ENCODE results near the gene PAX7.

DNA sequence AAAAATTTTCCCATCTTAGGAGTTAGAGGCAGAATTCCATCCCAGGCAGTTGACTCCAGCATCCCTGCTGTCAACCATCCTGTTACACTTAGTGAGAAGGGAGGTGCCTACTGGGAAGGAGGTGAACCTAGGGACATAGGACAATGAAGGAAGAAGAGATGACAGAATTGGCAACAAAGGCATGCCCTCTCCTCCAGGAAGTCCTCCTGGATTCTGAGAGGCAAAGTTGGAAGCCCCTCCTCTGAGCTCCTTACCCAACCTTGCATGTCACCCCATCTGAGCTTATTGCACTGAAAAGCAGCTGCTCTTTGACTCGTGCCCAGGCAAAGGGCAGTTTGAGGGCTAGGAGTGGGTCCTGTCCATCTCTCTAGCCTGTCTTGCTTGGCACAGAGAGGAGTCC is 66.9 kb downstream of the PAX7 start:
- TF ChIP-seq DDX20 (tag; IDR thresholded peaks at IDR 0.05; ENCODE audit: low read depth) = no peak
- no peak for TF ChIP-seq ZNF518B (CRISPR knock-in tag; IDR thresholded peaks at IDR 0.05)
- no peak for TF ChIP-seq KAT8 (IDR thresholded peaks at IDR 0.05; ENCODE audit: low read depth)
- TF ChIP-seq, protein P1, sequence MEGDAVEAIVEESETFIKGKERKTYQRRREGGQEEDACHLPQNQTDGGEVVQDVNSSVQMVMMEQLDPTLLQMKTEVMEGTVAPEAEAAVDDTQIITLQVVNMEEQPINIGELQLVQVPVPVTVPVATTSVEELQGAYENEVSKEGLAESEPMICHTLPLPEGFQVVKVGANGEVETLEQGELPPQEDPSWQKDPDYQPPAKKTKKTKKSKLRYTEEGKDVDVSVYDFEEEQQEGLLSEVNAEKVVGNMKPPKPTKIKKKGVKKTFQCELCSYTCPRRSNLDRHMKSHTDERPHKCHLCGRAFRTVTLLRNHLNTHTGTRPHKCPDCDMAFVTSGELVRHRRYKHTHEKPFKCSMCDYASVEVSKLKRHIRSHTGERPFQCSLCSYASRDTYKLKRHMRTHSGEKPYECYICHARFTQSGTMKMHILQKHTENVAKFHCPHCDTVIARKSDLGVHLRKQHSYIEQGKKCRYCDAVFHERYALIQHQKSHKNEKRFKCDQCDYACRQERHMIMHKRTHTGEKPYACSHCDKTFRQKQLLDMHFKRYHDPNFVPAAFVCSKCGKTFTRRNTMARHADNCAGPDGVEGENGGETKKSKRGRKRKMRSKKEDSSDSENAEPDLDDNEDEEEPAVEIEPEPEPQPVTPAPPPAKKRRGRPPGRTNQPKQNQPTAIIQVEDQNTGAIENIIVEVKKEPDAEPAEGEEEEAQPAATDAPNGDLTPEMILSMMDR (IDR thresholded peaks at IDR 0.05 in 2 of 3, conservative IDR thresholded peaks at IDR 0.05 in 1 of 3; ENCODE audit: insufficient read depth in 2 of 3, low read depth in 1 of 3, low read length in 3 of 3) = no peak
- no peak for TF ChIP-seq CREB1 (IDR thresholded peaks at IDR 0.05)
- no peak for TF ChIP-seq CREB1 (CRISPR knock-in tag; IDR thresholded peaks at IDR 0.05)
